Psoas muscle (tissue), 8 donors: ENCODE results near the gene ROBO1. TPM values are rescaled to one million over a fixed set of nuclear protein-coding genes. Genes with fewer than 3 reads are reported as not detected.

Experiments used
- ATAC-seq, 4 donors: fragments of 200-7000 bp; cut with Tn5 transposase; one replicate each; pipeline ENCODE4 v1.9.1; 2020; ENCODE audit warnings: moderate library complexity in 3 of 4, mild to moderate bottlenecking in 2 of 4
- DNase-seq, 2 donors: peaks; one replicate each; pipeline ENCODE4 v3.0.0-alpha.2; 2020
- H3K27ac ChIP-seq: fragments of 200-600 bp; one replicate; pipeline ENCODE4 v1.8.0; 2022
- H3K27me3 ChIP-seq, 3 donors: fragments of 200-600 bp in 1 of 3; one replicate each; pipeline versions ENCODE4 v1.6.1 to v1.8.0; 2013 to 2022; ENCODE audit warnings: low read length in 2 of 3, mild to moderate bottlenecking in 2 of 3, moderate library complexity in 1 of 3; ENCODE audit not compliant: insufficient read depth in 3 of 3
- H3K36me3 ChIP-seq, 2 donors: fragments of 200-600 bp in 1 of 2; one replicate each; pipeline versions ENCODE4 v1.6.1 to v1.8.0; 2013 to 2022; ENCODE audit warnings: low read depth in 1 of 2, mild to moderate bottlenecking in 1 of 2, moderate library complexity in 1 of 2; ENCODE audit not compliant: insufficient read depth in 1 of 2
- H3K4me1 ChIP-seq: fragments of 200-600 bp; one replicate; pipeline ENCODE4 v1.8.0; 2022
- H3K4me3 ChIP-seq: fragments of 200-600 bp; one replicate; pipeline ENCODE4 v1.8.0; 2022; ENCODE audit warnings: mild to moderate bottlenecking
- H3K9me3 ChIP-seq: fragments of 200-600 bp; one replicate; pipeline ENCODE4 v1.8.0; 2022
- CTCF ChIP-seq: fragments of 200-600 bp; IDR thresholded peaks from one replicate; pipeline ENCODE4 v1.8.0; 2022; ENCODE audit warnings: antibody characterized with exemption
- WGBS, 3 donors: extraction: QIAGEN DNeasy Blood & Tissue Kit; methylation state at CpG; one replicate each; pipeline versions ENCODE4 v1.1.6 to v1.1.7; 2013; 5-methylcytosine and 5-hydroxymethylcytosine counted together
- intact Hi-C, 2 donors: fragments of 100-400 bp; cut with DNase I; formaldehyde crosslinking; loops; one replicate each; pipeline versions ENCODE4 v1.11.0 to v1.14.2; 2022
- polyA plus RNA-seq, 3 donors: library from polyadenylated mRNA; stranded (reverse); fragments of 200-250 nt; gene quantifications; one replicate each; pipeline ENCODE4 v1.2.3, GENCODE V29; 2013
- total RNA-seq, 4 donors: library from RNA; stranded (reverse); fragmentation: NEBNext Ultra II Directional in 2 of 4; extraction: Animal tissue kit (Norgen Biotek cat#: 25700) in 2 of 4; gene quantifications; one replicate each; pipeline versions ENCODE4 v1.2.1 to v1.2.4, GENCODE V29; 2021 to 2023
- donor health status: healthy with polysubstance abuse.
- donor health status: DM: no; HTN: no; CAD: no; lungs with moderate emphysema.
- donor health status: Bipolar disorder and iron deficiency.
- donor health status: healthy.
- donor health status: DM: yes; HTN: yes; CAD: no.
- donor health status: DM: no; HTN: no; CAD: no.
- donor health status: DM: no; HTN: no; CAD: no.
- donor health status: DM: yes; HTN: yes; CAD: no.

The ROBO1 gene
- total and polyA plus RNA-seq, 7 donors: 0.52 to 14.0 (median 4.9) TPM

GRCh38 chr3:78641703-78642102, 1126.1 kb downstream of the ROBO1 start:
- H3K27me3 ChIP-seq: no peaks in the 10 kb centered on the region
- no peak for ATAC-seq
- no peak overlapping the region for H3K4me3 ChIP-seq
- H3K36me3 ChIP-seq: peaks cover 0 to 11% of the 10 kb centered on the region in 2 donors
- no peaks in the 10 kb centered on the region for H3K9me3 ChIP-seq
- TF ChIP-seq CTCF: no peak
- no peak overlapping the region for H3K27ac ChIP-seq
- WGBS, 3 donors: 83 to 97% (median 83%) methylated on average over 2 of the region's 2 CpGs
- H3K4me1 ChIP-seq: no peaks in the 10 kb centered on the region
- intact Hi-C loops: loop anchor here in 1 of 2 donors (10.0 kb wide), 1 partner anchor 1607 kb away; no protein-coding TSS in a partner anchor
- DNase-seq: no peak

- H3K4me1 ChIP-seq: no peaks in the 10 kb centered on the region
- no peak for ATAC-seq
- intact Hi-C loops: no loop called here
These were observed 1133.5 kb downstream of the ROBO1 start for GRCh38 chr3:78634316-78634715.

DNA sequence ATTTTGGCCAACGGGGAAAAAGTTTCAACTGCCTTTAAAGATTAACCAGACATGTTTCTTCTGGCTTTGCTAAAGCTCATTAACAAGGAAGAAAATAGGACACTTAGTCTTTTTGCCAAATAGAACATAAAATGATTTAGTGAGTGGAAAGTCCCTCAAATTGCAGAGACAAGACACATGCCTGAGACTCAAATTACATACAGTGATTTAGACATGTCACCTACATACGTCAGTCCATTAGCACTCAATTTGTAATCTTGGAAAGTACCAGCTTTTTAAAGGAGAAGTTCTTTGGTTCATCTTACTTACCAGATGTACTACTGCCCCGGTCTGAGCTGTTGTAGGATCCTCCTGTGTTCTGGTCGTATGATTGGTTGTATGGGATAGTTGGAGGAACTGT, 1134.2 kb downstream of the ROBO1 start:
- Histone ChIP-seq H3K4me1 (no peaks in the 10 kb centered on the region), H3K27ac (no peak overlapping the region), H3K4me3 (no peak overlapping the region), H3K36me3 (peaks cover 0 to 41% of the 10 kb centered on the region in 2 donors), H3K27me3 (no peaks in the 10 kb centered on the region), H3K9me3 (no peaks in the 10 kb centered on the region)
- TF ChIP-seq CTCF: no peak
- ATAC-seq (no peak), DNase-seq (no peak)
- WGBS, 3 donors: 52 to 62% (median 58%) methylated on average over 4 of the region's 4 CpGs
- intact Hi-C loops: no loop called here

More at GRCh38 chr3:78634316-78634715, 1133.5 kb downstream of the ROBO1 start:
- no peak for DNase-seq
- no peaks in the 10 kb centered on the region for H3K9me3 ChIP-seq
- peaks cover 0 to 41% of the 10 kb centered on the region in 2 donors for H3K36me3 ChIP-seq
- H3K4me3 ChIP-seq: no peak overlapping the region
- no peaks in the 10 kb centered on the region for H3K27me3 ChIP-seq
- no peak overlapping the region for H3K27ac ChIP-seq
- TF ChIP-seq CTCF: no peak
- 71 to 78% (median 72%) methylated on average over 3 of the region's 3 CpGs for WGBS, 3 donors

DNA sequence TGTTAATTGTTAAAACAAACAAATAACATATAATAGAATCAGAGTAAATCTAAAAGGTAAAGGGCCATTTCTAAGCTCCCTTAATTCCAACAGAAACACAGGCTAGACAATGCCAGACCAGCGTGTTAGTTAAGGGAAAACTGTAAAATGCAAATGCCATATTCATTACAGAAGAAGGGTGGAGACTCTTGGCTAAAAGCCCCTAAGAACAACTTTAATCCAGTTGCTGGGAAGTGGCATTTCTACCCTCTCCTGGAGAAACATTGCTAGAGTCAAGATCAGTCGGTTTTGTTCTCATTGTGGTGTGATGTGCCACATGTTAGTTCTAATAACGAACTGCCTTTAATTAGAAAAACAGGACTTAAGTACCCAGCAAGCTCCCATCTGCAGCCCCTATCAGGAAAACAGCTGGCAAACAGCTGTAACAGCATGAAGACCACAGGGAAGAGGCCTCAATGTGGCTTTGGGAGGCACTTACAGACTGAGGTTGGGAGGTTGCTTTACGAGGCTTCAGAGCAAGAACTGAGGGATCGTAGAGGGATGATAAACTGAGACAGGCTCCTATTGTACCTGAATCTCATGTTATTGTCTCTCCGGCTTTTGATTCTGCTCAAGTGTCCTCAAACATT, 1134.8 kb downstream of the ROBO1 start:
- Histone ChIP-seq H3K9me3 (no peaks in the 10 kb centered on the region), H3K4me3 (no peak overlapping the region), H3K4me1 (no peaks in the 10 kb centered on the region), H3K27ac (no peak overlapping the region), H3K36me3 (peaks cover 0 to 41% of the 10 kb centered on the region in 2 donors), H3K27me3 (no peaks in the 10 kb centered on the region)
- ATAC-seq (no peak), DNase-seq (no peak)
- TF ChIP-seq CTCF: no peak
- WGBS, 3 donors: 64 to 72% (median 66%) methylated on average over 6 of the region's 6 CpGs
- intact Hi-C loops: no loop called here

- H3K27me3 ChIP-seq: no peaks in the 10 kb centered on the region
- H3K4me1 ChIP-seq: no peaks in the 10 kb centered on the region
- H3K27ac ChIP-seq: no peak overlapping the region
- H3K4me3 ChIP-seq: no peak overlapping the region
- DNase-seq (no peak), ATAC-seq (no peak)
- no peak for TF ChIP-seq CTCF
- 86 to 97% (median 92%) methylated on average over 6 of the region's 6 CpGs for WGBS, 3 donors
- intact Hi-C loops: no loop called here
- peaks cover 0 to 43% of the 10 kb centered on the region in 2 donors for H3K36me3 ChIP-seq
- no peaks in the 10 kb centered on the region for H3K9me3 ChIP-seq
These were observed 1138.3 kb downstream of the ROBO1 start for GRCh38 chr3:78629544-78629943.
